ENCODE results near the gene TDRD5.

Gene TDRD5

GRCh38 chr1:179714159-179714558, 122.5 kb downstream of the TDRD5 start:
- no peak for TF ChIP-seq CTCF (IDR thresholded peaks at IDR 0.05; ENCODE audit: insufficient read depth, low read depth, low read length, missing control alignments)
- no peak for DNase-seq (ENCODE audit: low read depth)

GRCh38 chr1:179714623-179715022, 123.0 kb downstream of the TDRD5 start:
- TF ChIP-seq CTCF (IDR thresholded peaks at IDR 0.05; ENCODE audit: insufficient read depth, low read depth, low read length, missing control alignments), result no peak
- no peak overlapping the region for H3K4me3 ChIP-seq (ENCODE audit: low read depth, low read length)
- no peak for DNase-seq (ENCODE audit: low read depth)

More at GRCh38 chr1:179714159-179714558, 122.5 kb downstream of the TDRD5 start:
- H3K4me3 ChIP-seq (ENCODE audit: low read depth, low read length), result no peak overlapping the region

GRCh38 chr1:179719272-179719671, 127.6 kb downstream of the TDRD5 start:
- no peak for DNase-seq (ENCODE audit: low read depth)
- no peak overlapping the region for H3K4me3 ChIP-seq (ENCODE audit: low read depth, low read length)
- TF ChIP-seq CTCF (IDR thresholded peaks at IDR 0.05; ENCODE audit: insufficient read depth, low read depth, low read length, missing control alignments), result no peak

GRCh38 chr1:179728271-179728670, 136.6 kb downstream of the TDRD5 start:
- no peak for TF ChIP-seq CTCF (IDR thresholded peaks at IDR 0.05; ENCODE audit: insufficient read depth, low read depth, low read length, missing control alignments)
- H3K4me3 ChIP-seq (ENCODE audit: low read depth, low read length), result no peak overlapping the region
- no peak for DNase-seq (ENCODE audit: low read depth)

- DNase-seq (ENCODE audit: low read depth), result no peak
- H3K4me3 ChIP-seq (ENCODE audit: low read depth, low read length), result no peak overlapping the region
- TF ChIP-seq CTCF (IDR thresholded peaks at IDR 0.05; ENCODE audit: insufficient read depth, low read depth, low read length, missing control alignments), result no peak
Measured at GRCh38 chr1:179729881-179730280, 138.2 kb downstream of the TDRD5 start.

GRCh38 chr1:179731643-179732042, 140.0 kb downstream of the TDRD5 start:
- TF ChIP-seq CTCF (IDR thresholded peaks at IDR 0.05; ENCODE audit: insufficient read depth, low read depth, low read length, missing control alignments), result no peak
- H3K4me3 ChIP-seq (ENCODE audit: low read depth, low read length), result no peak overlapping the region
- no peak for DNase-seq (ENCODE audit: low read depth)

All from GM12865 (cell line).